GM12891 (cell line): ENCODE measurements around the gene CLTCL1.

ENCODE experiments used
- POLR2A ChIP-seq: IDR thresholded peaks from 2 replicates; pipeline ENCODE4 v1.6.1; 2011; ENCODE audit warnings: low read depth, low read length, control low read depth
- SPI1 ChIP-seq: IDR thresholded peaks from 2 replicates; pipeline ENCODE4 v1.6.1; 2011; ENCODE audit warnings: low read depth, low read length, control low read depth
- TAF1 ChIP-seq: IDR thresholded peaks from 2 replicates; pipeline ENCODE4 v1.6.1; 2011; ENCODE audit warnings: low read depth, low read length, control low read depth

DNA sequence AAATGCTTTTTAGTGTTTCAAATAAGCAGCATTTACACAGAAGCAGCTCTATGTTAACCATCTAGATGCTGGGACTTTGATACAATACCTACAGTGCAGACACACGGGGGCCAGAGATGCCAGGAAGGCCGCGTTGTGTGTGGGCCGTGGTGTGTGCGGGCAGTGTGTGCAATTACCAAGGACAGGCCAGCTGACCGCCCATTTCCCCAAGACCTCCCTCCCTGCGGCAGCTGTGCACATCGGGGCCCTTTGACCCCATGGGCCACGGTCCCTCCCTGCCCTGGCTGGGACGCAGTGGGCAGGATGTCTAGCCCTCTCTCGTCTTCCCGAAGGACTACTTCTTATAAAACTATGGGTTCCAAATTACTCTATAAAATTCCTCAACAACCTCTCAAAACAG is 38.4 kb downstream of the CLTCL1 start:
- TF ChIP-seq SPI1 (no peak), TAF1 (no peak), POLR2A (no peak)
